ENCODE results near the gene SUSD1. TPM values are rescaled to one million over a fixed set of nuclear protein-coding genes. Genes with fewer than 3 reads are reported as not detected.

Gene SUSD1
- total RNA-seq, 4 donors from 2014 or later = 1.6 to 8.2 (median 4.4) TPM

DNA sequence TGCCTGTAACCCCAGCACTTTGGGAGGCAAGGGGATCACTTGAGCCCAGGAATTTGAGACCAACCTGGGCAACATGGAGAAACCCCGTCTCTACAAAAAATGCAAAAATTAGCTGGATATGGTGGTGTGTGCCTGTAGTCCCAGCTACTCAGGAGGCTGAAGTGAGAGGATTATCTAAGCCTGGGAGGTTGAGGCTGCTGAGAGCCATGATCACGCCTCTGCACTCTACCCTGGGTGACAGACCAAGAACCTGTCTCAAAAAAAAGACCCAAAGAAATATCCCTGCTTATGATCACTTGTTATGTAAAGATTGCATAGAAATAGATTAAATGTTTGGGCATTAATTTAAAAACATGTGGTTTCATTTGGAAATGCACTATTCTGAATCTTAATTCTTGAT is 153.4 kb downstream of the SUSD1 start:
- H3K36me3 ChIP-seq = no peaks in the 10 kb centered on the region
- no peak for DNase-seq (ENCODE audit: low spot score in 2 of 2)
- H3K27ac ChIP-seq = no peak overlapping the region
- TF ChIP-seq EP300 (IDR thresholded peaks at IDR 0.05) (no peak), POLR2A (IDR thresholded peaks at IDR 0.05) (no peak), POLR2AphosphoS5 (IDR thresholded peaks at IDR 0.05) (no peak), CTCF (IDR thresholded peaks at IDR 0.05) (no peak)
- WGBS = 95% methylated on average over 2 of the region's 2 CpGs
- no peak overlapping the region for H3K4me3 ChIP-seq
- peaks cover 8% of the 10 kb centered on the region for H3K4me1 ChIP-seq
- H3K9me3 ChIP-seq = no peaks in the 10 kb centered on the region
- H3K27me3 ChIP-seq = no peaks in the 10 kb centered on the region

- 86% methylated on average over 12 of the region's 12 CpGs for WGBS
- H3K27ac ChIP-seq = no peak overlapping the region
- H3K36me3 ChIP-seq = no peaks in the 10 kb centered on the region
- H3K4me3 ChIP-seq = no peak overlapping the region
- H3K4me1 ChIP-seq = peaks cover 8% of the 10 kb centered on the region
- TF ChIP-seq CTCF (IDR thresholded peaks at IDR 0.05) (no peak), POLR2A (IDR thresholded peaks at IDR 0.05) (no peak), EP300 (IDR thresholded peaks at IDR 0.05) (no peak), POLR2AphosphoS5 (IDR thresholded peaks at IDR 0.05) (no peak)
- H3K9me3 ChIP-seq = no peaks in the 10 kb centered on the region
- no peak for DNase-seq (ENCODE audit: low spot score in 2 of 2)
- H3K27me3 ChIP-seq = no peaks in the 10 kb centered on the region
Observed at GRCh38 chr9:112020680-112021596, 154.2 kb downstream of the SUSD1 start.

DNA sequence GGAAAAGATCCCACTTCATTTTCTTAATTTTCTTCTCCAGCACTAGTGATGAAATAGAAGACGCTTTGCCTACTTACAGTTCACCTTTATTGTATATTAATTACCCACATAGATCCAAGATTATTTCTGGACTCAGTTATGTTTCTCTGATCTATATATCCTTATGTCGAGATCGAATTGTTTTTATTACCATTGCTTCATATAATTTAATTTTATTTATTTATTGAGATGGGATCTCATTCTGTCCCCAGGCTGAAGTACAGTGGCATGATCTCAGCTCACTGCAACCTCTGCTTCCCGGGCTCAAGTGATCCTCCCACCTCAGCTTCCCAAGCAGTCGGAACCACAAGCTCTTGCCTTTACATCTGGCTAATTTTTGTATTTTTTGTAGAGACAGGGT is 157.2 kb downstream of the SUSD1 start:
- Histone ChIP-seq H3K27ac (no peak overlapping the region), H3K4me1 (peaks cover 11% of the 10 kb centered on the region), H3K4me3 (no peak overlapping the region), H3K36me3 (no peaks in the 10 kb centered on the region), H3K9me3 (no peaks in the 10 kb centered on the region), H3K27me3 (no peaks in the 10 kb centered on the region)
- DNase-seq (ENCODE audit: low spot score in 2 of 2) = no peak
- WGBS = 92% methylated on average over 5 of the region's 5 CpGs
- TF ChIP-seq POLR2A (IDR thresholded peaks at IDR 0.05) (no peak), POLR2AphosphoS5 (IDR thresholded peaks at IDR 0.05) (no peak), EP300 (IDR thresholded peaks at IDR 0.05) (no peak), CTCF (IDR thresholded peaks at IDR 0.05) (no peak)

DNA sequence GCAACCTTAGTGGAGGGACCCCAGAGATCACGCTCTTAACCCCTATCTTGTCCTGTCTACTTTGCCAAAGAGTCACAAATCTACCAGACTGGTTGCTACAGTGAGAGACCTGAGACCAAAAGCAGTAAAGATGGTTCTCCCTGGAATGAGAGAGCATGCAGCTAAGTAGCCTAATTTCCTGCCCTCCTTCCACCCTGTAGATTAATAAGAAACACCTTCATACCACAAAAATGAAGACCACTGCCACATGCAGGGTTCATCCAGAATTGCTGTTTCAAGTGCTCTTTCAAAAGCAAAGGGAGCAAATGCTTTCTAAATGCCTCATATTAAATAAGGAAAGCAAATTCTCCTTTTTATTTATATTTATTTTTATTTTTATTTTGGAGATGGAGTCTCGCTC is 159.4 kb downstream of the SUSD1 start:
- no peak for DNase-seq (ENCODE audit: low spot score in 2 of 2)
- H3K27ac ChIP-seq = no peak overlapping the region
- no peaks in the 10 kb centered on the region for H3K27me3 ChIP-seq
- 50% methylated on average over 2 of the region's 2 CpGs for WGBS
- no peak for TF ChIP-seq CTCF (IDR thresholded peaks at IDR 0.05)
- TF ChIP-seq POLR2A (IDR thresholded peaks at IDR 0.05) = no peak
- no peak for TF ChIP-seq EP300 (IDR thresholded peaks at IDR 0.05)
- no peak for TF ChIP-seq POLR2AphosphoS5 (IDR thresholded peaks at IDR 0.05)
- H3K36me3 ChIP-seq = no peaks in the 10 kb centered on the region
- peaks cover 18% of the 10 kb centered on the region for H3K4me1 ChIP-seq
- no peak overlapping the region for H3K4me3 ChIP-seq
- no peaks in the 10 kb centered on the region for H3K9me3 ChIP-seq

DNA sequence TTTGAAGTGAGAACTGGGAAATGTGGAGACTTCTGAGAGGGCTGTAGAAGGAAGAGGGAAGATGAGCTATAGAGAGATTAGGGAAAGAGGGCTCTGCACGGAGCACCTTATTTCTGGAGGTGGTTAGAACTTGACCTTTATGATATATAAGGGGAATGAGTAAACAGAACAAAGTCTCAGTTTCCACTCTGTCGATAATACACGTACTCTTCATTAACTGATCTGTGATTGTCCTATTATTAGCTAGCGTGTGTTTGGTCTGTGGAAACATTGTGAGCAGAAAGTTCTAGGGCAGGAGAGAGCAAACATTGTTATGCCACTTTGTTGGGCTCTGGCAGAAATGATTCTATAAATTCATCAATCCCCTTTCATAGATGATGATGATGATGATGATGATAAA is 159.9 kb downstream of the SUSD1 start:
- no peak for DNase-seq (ENCODE audit: low spot score in 2 of 2)
- H3K27me3 ChIP-seq = no peaks in the 10 kb centered on the region
- TF ChIP-seq EP300 (IDR thresholded peaks at IDR 0.05) = no peak
- TF ChIP-seq POLR2A (IDR thresholded peaks at IDR 0.05) = no peak
- TF ChIP-seq CTCF (IDR thresholded peaks at IDR 0.05) = no peak
- no peak for TF ChIP-seq POLR2AphosphoS5 (IDR thresholded peaks at IDR 0.05)
- no peak overlapping the region for H3K27ac ChIP-seq
- H3K4me1 ChIP-seq = peaks cover 18% of the 10 kb centered on the region
- no peaks in the 10 kb centered on the region for H3K9me3 ChIP-seq
- 93% methylated on average over 4 of the region's 4 CpGs for WGBS
- no peaks in the 10 kb centered on the region for H3K36me3 ChIP-seq
- no peak overlapping the region for H3K4me3 ChIP-seq
